Pancreas (tissue), 10 donors: Measurements from ENCODE around the gene DGKH. TPM values are rescaled to one million over a fixed set of nuclear protein-coding genes. Genes with fewer than 3 reads are reported as not detected.

Experiments used
- ATAC-seq, 4 donors: fragments of 200-7000 bp; cut with Tn5 transposase; one replicate each; pipeline versions ENCODE4 v1.8.0 to v1.9.1; 2020; ENCODE audit warnings: mild to moderate bottlenecking in 4 of 4, moderate library complexity in 4 of 4
- DNase-seq, 6 donors: peaks; one replicate each; pipeline ENCODE4 v3.0.0-alpha.2; 2020
- FAIRE-seq: peaks from 2 replicates; lab custom pipeline; 2012; peaks lifted over from hg19 to GRCh38; lab: Jason Lieb, UNC
- H3K27ac ChIP-seq, 4 donors: fragments of 200-600 bp; sonication (generic); 1 replicate in 3 of 4; 2 replicates in 1 of 4; pipeline versions ENCODE4 v1.5.0 to v1.8.0; 2020
- H3K27me3 ChIP-seq, 4 donors: fragments of 200-600 bp; one replicate each; pipeline ENCODE4 v1.8.0; 2021
- H3K36me3 ChIP-seq, 3 donors: fragments of 200-600 bp; sonication (generic) in 1 of 3; one replicate each; pipeline versions ENCODE4 v1.5.0 to v1.8.0; 2020 to 2021
- H3K4me1 ChIP-seq, 3 donors: fragments of 200-600 bp; one replicate each; pipeline ENCODE4 v1.8.0; 2021
- H3K4me3 ChIP-seq, 4 donors: fragments of 200-600 bp; sonication (generic) in 2 of 4; one replicate each; pipeline versions ENCODE4 v1.5.0 to v1.8.0; 2020 to 2021
- H3K9me3 ChIP-seq, 4 donors: fragments of 200-600 bp; one replicate each; pipeline ENCODE4 v1.8.0; 2021
- CTCF ChIP-seq, 4 donors: fragments of 200-600 bp; sonication (generic) in 3 of 4; IDR thresholded peaks; one replicate each; pipeline versions ENCODE4 v1.5.0 to v1.8.0; 2021; ENCODE audit warnings: antibody characterized with exemption in 4 of 4
- WGBS, 2 donors: extraction: QIAGEN DNeasy Blood & Tissue Kit; methylation state at CpG; one replicate each; pipeline ENCODE4 v1.1.7; 2013; 5-methylcytosine and 5-hydroxymethylcytosine counted together
- intact Hi-C, 3 donors: fragments of 100-400 bp; cut with DNase I; formaldehyde crosslinking; loops; one replicate each; pipeline versions ENCODE4 v1.11.1 to v1.14.2; 2022
- polyA plus RNA-seq, 2 donors: library from polyadenylated mRNA; stranded (reverse); fragments of 200-250 nt; gene quantifications; one replicate each; pipeline ENCODE4 v1.2.3, GENCODE V29; 2013
- total RNA-seq, 6 donors: library from RNA; stranded (reverse); fragmentation: NEBNext Ultra II Directional in 4 of 6; extraction: Animal tissue kit (Norgen Biotek cat#: 25700) in 4 of 6; gene quantifications; one replicate each; pipeline versions ENCODE4 v1.2.1 to v1.2.4, GENCODE V29; 2021 to 2023
- donor health status: healthy with polysubstance abuse.
- donor health status: DM: no; HTN: no; CAD: no; lungs with moderate emphysema.
- donor health status: DM: no; HTN: no; CAD: no.
- donor health status: control.
- donor health status: control.
- donor health status: Bipolar disorder and iron deficiency.
- donor health status: DM: yes; HTN: yes; CAD: no.
- donor health status: DM: no; HTN: no; CAD: no.
- donor health status: DM: no; HTN: no; CAD: no.
- donor health status: DM: yes; HTN: yes; CAD: no.

The DGKH gene
- total RNA-seq: 1 to 10 TPM; 1.5 to 5.0 (median 1.8) TPM
- polyA plus RNA-seq: 1 to 10 TPM in 1 of 2 donors, under 1 TPM in 1; 0.87 to 1.1 TPM

GRCh38 chr13:42048342-42048683 lies at the start of gene DGKH:
Gene DGKH (plus strand): TSS chr13:42048648. CDS start chr13:42048774, 126 bp downstream.
- Histone ChIP-seq H3K36me3 (no peaks in the 10 kb centered on the region), H3K4me3 (peak within 1 kb of the TSS; percentile 74 to 91 (median 82)), H3K27ac (peak within 1 kb of the TSS; percentile 59 to 83 (median 74)), H3K4me1 (peaks cover 0 to 12% (median 0%) of the 10 kb centered on the region in 3 donors), H3K9me3 (no peaks in the 10 kb centered on the region), H3K27me3 (no peaks in the 10 kb centered on the region)
- peak; percentile 21 to 39 (median 22) for ATAC-seq
- WGBS, 2 donors: 0 to 2% methylated on average over 9 to 32 of the region's 32 CpGs
- FAIRE-seq: no peak
- intact Hi-C loops: no loop called here
- peak in 2 of 6 donors; percentile 16 to 77 for DNase-seq
- no peak for TF ChIP-seq CTCF (IDR thresholded peaks at IDR 0.05)

GRCh38 chr13:42000846-42001245 lies 47.6 kb upstream of the DGKH start:
- no peak for FAIRE-seq
- Histone ChIP-seq H3K36me3 (no peaks in the 10 kb centered on the region), H3K4me1 (no peaks in the 10 kb centered on the region), H3K27me3 (no peaks in the 10 kb centered on the region), H3K9me3 (no peaks in the 10 kb centered on the region), H3K4me3 (no peak overlapping the region), H3K27ac (no peak overlapping the region)
- intact Hi-C loops: no loop called here
- WGBS, 2 donors: 31 to 50% methylated on average over 2 of the region's 2 CpGs
- DNase-seq: no peak
- ATAC-seq: no peak
- TF ChIP-seq CTCF (IDR thresholded peaks at IDR 0.05): no peak

GRCh38 chr13:42001580-42001979 lies 46.9 kb upstream of the DGKH start:
- Histone ChIP-seq H3K9me3 (no peaks in the 10 kb centered on the region), H3K36me3 (no peaks in the 10 kb centered on the region), H3K27ac (no peak overlapping the region), H3K4me3 (no peak overlapping the region), H3K27me3 (no peaks in the 10 kb centered on the region), H3K4me1 (no peaks in the 10 kb centered on the region)
- FAIRE-seq (no peak), DNase-seq (no peak), ATAC-seq (peak in 3 of 4 donors; percentile 8 to 43 (median 41))
- no peak for TF ChIP-seq CTCF (IDR thresholded peaks at IDR 0.05)
- intact Hi-C loops: no loop called here
- WGBS, 2 donors: 36 to 40% methylated on average over 6 of the region's 6 CpGs

- Histone ChIP-seq H3K9me3 (no peaks in the 10 kb centered on the region), H3K27me3 (no peaks in the 10 kb centered on the region), H3K4me3 (no peak overlapping the region), H3K27ac (no peak overlapping the region), H3K4me1 (no peaks in the 10 kb centered on the region), H3K36me3 (no peaks in the 10 kb centered on the region)
- no peak for TF ChIP-seq CTCF (IDR thresholded peaks at IDR 0.05)
- WGBS, 2 donors: 71 to 75% methylated on average over 2 of the region's 2 CpGs
- FAIRE-seq: no peak
- DNase-seq: no peak
- no peak for ATAC-seq
- intact Hi-C loops: no loop called here
Observed at GRCh38 chr13:42002066-42002465, 46.4 kb upstream of the DGKH start.

- WGBS, 2 donors: 53 to 64% methylated on average over 1 of the region's 1 CpG
- H3K27me3 ChIP-seq: no peaks in the 10 kb centered on the region
- no peaks in the 10 kb centered on the region for H3K4me1 ChIP-seq
- TF ChIP-seq CTCF (IDR thresholded peaks at IDR 0.05): no peak
- H3K9me3 ChIP-seq: no peaks in the 10 kb centered on the region
- DNase-seq: no peak
- no peak for FAIRE-seq
- H3K36me3 ChIP-seq: no peaks in the 10 kb centered on the region
- intact Hi-C loops: no loop called here
- H3K4me3 ChIP-seq: no peak overlapping the region
- H3K27ac ChIP-seq: no peak overlapping the region
- no peak for ATAC-seq
Observed at GRCh38 chr13:42007844-42008243, 40.6 kb upstream of the DGKH start.
